Peyer's patch (tissue), 4 donors: Measurements from ENCODE around the gene CHMP1B. TPM values are rescaled to one million over a fixed set of nuclear protein-coding genes. Genes with fewer than 3 reads are reported as not detected.

Experiments
- DNase-seq, 3 donors: peaks; one replicate each; pipeline ENCODE4 v3.0.0-alpha.2; 2017 to 2019
- H3K27ac ChIP-seq, 4 donors: fragments of 200-600 bp; sonication (generic); one replicate each; pipeline ENCODE4 v1.5.1; 2016 to 2019
- H3K27me3 ChIP-seq, 2 donors: fragments of 200-600 bp; sonication (generic); one replicate each; pipeline ENCODE4 v1.5.1; 2019
- H3K36me3 ChIP-seq, 3 donors: fragments of 200-600 bp; sonication (generic); one replicate each; pipeline ENCODE4 v1.5.1; 2016 to 2019
- H3K4me1 ChIP-seq, 4 donors: fragments of 200-600 bp; sonication (generic); one replicate each; pipeline ENCODE4 v1.5.1; 2016 to 2019
- H3K4me3 ChIP-seq, 4 donors: fragments of 200-600 bp; sonication (generic); 1 replicate in 3 of 4; 2 replicates in 1 of 4; pipeline ENCODE4 v1.5.1; 2016 to 2019; ENCODE audit warnings: mild to moderate bottlenecking in 1 of 4
- H3K9me3 ChIP-seq, 4 donors: fragments of 200-600 bp; sonication (generic); one replicate each; pipeline ENCODE4 v1.5.1; 2016 to 2019; ENCODE audit warnings: mild to moderate bottlenecking in 1 of 4
- POLR2A ChIP-seq, 2 donors: fragments of 450-650 bp; IDR thresholded peaks; one replicate each; pipeline ENCODE4 v1.5.1; 2017; ENCODE audit warnings: antibody characterized with exemption in 2 of 2, mild to moderate bottlenecking in 2 of 2, moderate library complexity in 2 of 2
- total RNA-seq, 4 donors: library from RNA; depleted of rRNA; stranded (reverse); fragments of >200 nt; gene quantifications; one replicate each; pipeline ENCODE4 v1.1.0, GENCODE V29; 2016
- TF ChIP-seq, protein P1 (sequence below), 6 experiments: fragments of 450-650 bp in 4 of 6; fragments of 200-600 bp in 2 of 6; sonication (generic) in 1 of 6; IDR thresholded peaks; one replicate each; pipeline ENCODE4 v1.5.1; 2017 to 2019; ENCODE audit warnings: antibody characterized with exemption in 6 of 6, mild to moderate bottlenecking in 3 of 6, moderate library complexity in 1 of 6

CHMP1B gene
- total RNA-seq, 4 donors from 2014 or later, result 51.1 to 71.6 (median 65.0) TPM

DNA sequence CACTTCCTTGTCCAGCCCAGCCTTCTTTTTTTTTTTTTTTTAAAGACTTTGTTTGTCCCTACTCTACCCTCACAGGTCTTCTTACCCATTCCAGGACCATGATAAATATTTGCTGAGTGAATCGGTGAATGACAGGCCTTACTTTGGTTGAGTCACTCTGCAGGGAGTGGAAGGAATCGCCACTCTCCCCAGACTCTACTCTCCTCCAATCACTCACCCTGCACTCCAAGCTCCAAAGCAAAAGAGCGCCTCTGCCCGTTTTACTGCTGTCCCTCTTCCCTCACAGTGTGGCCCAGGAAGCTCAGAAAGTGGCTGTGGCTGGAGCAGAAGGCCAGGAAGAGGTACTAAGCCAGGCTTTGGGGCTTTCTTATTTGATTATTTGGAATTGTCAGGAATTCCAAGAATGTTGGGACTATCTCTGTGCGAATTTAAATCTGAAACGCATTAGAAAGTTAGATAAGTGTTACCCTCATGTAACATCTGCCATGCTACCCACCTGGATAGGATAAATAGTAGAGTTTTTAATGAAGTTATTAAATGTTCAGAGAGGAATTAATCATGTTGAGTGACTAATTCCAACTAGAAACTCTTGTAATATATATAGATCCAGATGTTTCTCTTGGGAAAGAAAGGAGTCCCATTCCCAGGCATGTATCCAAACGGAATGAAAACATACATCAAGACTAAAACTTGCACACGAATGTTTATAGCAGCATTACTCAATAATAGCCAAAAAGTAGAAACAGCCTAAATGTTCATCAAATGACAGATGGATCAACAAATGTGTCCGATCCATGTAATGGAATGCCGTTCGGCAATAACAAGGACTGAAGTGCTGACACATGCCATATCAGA, 43.0 kb upstream of the CHMP1B start:
- Histone ChIP-seq H3K4me3 (no peak overlapping the region), H3K9me3 (no peaks in the 10 kb centered on the region), H3K27me3 (no peaks in the 10 kb centered on the region), H3K4me1 (no peaks in the 10 kb centered on the region), H3K36me3 (no peaks in the 10 kb centered on the region), H3K27ac (no peak overlapping the region)
- no peak for DNase-seq
- TF ChIP-seq POLR2A (IDR thresholded peaks at IDR 0.05), result no peak

DNA sequence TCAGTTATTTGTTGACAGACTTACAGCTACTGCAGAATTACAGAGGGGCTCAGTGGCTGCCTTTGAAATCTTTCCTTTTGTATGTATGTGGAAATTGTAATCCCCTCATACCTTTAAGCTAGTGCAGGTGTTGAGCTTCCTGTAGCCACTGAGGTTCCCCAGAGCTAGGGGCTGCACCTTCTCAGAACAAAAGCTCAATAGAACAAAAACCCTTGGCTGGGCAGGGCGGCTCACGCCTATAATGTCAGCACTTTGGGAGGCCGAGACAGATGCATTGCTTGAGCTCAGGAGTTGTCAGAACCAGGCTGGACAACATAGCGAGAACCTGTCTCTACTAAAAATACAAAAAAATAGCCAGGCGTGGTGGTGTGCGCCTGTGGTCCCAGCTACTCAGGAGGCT, 41.3 kb upstream of the CHMP1B start:
- H3K4me3 ChIP-seq, result no peak overlapping the region
- no peaks in the 10 kb centered on the region for H3K9me3 ChIP-seq
- H3K27me3 ChIP-seq, result no peaks in the 10 kb centered on the region
- TF ChIP-seq, protein P1, sequence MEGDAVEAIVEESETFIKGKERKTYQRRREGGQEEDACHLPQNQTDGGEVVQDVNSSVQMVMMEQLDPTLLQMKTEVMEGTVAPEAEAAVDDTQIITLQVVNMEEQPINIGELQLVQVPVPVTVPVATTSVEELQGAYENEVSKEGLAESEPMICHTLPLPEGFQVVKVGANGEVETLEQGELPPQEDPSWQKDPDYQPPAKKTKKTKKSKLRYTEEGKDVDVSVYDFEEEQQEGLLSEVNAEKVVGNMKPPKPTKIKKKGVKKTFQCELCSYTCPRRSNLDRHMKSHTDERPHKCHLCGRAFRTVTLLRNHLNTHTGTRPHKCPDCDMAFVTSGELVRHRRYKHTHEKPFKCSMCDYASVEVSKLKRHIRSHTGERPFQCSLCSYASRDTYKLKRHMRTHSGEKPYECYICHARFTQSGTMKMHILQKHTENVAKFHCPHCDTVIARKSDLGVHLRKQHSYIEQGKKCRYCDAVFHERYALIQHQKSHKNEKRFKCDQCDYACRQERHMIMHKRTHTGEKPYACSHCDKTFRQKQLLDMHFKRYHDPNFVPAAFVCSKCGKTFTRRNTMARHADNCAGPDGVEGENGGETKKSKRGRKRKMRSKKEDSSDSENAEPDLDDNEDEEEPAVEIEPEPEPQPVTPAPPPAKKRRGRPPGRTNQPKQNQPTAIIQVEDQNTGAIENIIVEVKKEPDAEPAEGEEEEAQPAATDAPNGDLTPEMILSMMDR (IDR thresholded peaks at IDR 0.05), result no peak
- no peak for TF ChIP-seq POLR2A (IDR thresholded peaks at IDR 0.05)
- H3K4me1 ChIP-seq, result no peaks in the 10 kb centered on the region
- no peaks in the 10 kb centered on the region for H3K36me3 ChIP-seq
- H3K27ac ChIP-seq, result no peak overlapping the region
- DNase-seq, result no peak

DNA sequence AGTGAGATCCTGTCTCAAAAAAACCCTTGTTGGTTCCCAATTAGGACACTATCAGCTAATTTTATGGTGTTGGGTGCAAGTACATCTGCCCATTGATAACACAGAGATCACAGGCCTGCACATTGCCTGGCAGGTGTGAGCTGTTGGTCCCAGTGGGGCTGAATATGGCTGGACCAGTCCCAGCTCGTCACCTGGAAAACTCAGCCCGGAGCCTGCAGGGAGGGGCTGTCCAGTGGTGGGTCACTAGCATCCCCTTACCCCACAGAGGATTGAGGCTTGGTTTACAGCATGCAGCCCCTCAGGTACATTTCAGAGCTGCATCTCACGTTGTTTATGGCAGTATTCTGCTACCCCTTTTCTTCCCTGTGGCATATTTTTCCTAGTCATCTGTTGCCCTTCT, 40.8 kb upstream of the CHMP1B start:
- Histone ChIP-seq H3K4me3 (no peak overlapping the region), H3K9me3 (no peaks in the 10 kb centered on the region), H3K27me3 (no peaks in the 10 kb centered on the region), H3K4me1 (no peaks in the 10 kb centered on the region), H3K27ac (no peak overlapping the region), H3K36me3 (no peaks in the 10 kb centered on the region)
- no peak for DNase-seq
- TF ChIP-seq, protein P1 (IDR thresholded peaks at IDR 0.05), result no peak
- TF ChIP-seq POLR2A (IDR thresholded peaks at IDR 0.05), result no peak

DNA sequence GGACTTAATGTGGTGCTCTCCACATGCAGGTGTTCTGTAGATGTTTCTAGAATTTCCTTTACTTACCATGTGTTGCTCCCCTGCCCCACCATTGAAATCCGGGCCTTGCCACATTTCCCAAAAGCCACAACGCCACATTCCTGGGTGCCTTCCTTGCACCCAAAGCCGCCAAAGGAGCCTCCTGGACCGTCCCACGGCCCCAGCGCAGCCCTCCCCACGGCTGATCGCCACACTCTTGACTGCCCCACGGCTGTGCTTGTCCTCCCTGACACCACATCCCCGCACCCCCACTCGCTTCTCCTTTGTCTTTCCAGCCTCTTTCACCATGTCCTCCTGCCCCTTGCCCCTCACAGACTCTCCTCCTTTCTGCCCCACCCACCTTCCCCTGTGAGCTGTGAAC, 40.2 kb upstream of the CHMP1B start:
- no peak overlapping the region for H3K4me3 ChIP-seq
- no peaks in the 10 kb centered on the region for H3K27me3 ChIP-seq
- H3K27ac ChIP-seq, result no peak overlapping the region
- H3K36me3 ChIP-seq, result no peaks in the 10 kb centered on the region
- TF ChIP-seq POLR2A (IDR thresholded peaks at IDR 0.05), result no peak
- TF ChIP-seq, protein P1 (IDR thresholded peaks at IDR 0.05), result no peak
- H3K9me3 ChIP-seq, result no peaks in the 10 kb centered on the region
- no peaks in the 10 kb centered on the region for H3K4me1 ChIP-seq
- DNase-seq, result no peak

DNA sequence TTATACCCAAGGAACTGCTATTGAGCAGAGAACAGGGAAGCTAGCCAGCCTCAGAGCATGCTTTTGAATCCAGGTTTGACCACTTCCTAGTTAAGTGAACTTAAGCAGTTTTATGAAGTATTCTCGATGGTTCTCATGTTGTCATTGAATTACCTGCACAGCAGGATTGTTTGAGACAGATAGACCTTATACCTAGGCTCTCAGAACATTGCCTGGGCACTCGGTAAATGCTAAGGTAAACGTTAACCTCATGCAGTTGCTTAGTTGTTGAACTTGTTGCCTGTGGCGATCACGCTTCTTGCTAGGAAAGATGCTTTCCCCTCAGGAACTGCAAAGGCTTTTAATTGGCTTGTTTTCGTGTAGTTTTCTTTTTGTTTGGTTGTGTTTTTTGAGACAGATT, 34.0 kb upstream of the CHMP1B start:
- Histone ChIP-seq H3K27ac (no peak overlapping the region), H3K9me3 (no peaks in the 10 kb centered on the region), H3K4me1 (no peaks in the 10 kb centered on the region), H3K36me3 (no peaks in the 10 kb centered on the region), H3K27me3 (no peaks in the 10 kb centered on the region), H3K4me3 (no peak overlapping the region)
- no peak for DNase-seq
- TF ChIP-seq, protein P1 (IDR thresholded peaks at IDR 0.05), result no peak
- TF ChIP-seq POLR2A (IDR thresholded peaks at IDR 0.05), result no peak

DNA sequence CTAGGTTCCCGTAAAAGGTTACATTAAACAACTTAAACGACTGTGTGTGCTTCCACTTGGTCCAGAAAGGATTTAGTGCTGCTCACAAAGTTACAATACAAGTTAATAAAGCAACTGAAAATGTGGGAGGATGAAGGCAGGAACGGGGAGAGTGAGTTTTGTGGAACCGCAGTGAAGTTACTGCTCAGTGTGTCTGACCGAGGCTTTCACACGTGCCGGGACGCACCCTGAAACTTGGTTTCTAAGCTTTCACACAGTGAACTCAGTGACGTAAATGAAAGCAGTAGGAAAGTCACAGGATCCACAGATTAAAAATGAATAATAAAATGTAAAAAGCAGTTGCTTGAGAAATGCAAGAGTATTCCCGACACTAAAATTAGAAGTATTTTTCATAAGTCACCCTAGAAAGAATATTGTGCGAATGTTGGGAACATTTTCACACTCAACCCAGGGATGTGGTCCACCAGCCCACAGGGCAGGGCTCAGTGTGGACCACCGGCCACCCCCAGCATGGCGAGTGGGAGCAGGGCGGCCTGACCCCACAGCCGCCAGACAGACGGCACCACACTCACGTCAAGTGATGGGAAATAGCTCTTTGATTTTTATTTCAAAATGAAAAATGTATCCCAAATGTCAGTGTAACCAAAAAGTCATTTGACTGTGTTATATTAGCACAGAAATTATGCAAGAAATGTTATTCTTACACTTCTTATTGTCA, 32.6 kb upstream of the CHMP1B start:
- no peak for DNase-seq
- no peak overlapping the region for H3K4me3 ChIP-seq
- no peak for TF ChIP-seq POLR2A (IDR thresholded peaks at IDR 0.05)
- TF ChIP-seq, protein P1 (IDR thresholded peaks at IDR 0.05), result no peak
- no peaks in the 10 kb centered on the region for H3K4me1 ChIP-seq
- no peaks in the 10 kb centered on the region for H3K36me3 ChIP-seq
- no peaks in the 10 kb centered on the region for H3K27me3 ChIP-seq
- no peaks in the 10 kb centered on the region for H3K9me3 ChIP-seq
- H3K27ac ChIP-seq, result no peak overlapping the region
